ENCODE measurements around the gene ARHGAP22.

The ARHGAP22 gene

DNA sequence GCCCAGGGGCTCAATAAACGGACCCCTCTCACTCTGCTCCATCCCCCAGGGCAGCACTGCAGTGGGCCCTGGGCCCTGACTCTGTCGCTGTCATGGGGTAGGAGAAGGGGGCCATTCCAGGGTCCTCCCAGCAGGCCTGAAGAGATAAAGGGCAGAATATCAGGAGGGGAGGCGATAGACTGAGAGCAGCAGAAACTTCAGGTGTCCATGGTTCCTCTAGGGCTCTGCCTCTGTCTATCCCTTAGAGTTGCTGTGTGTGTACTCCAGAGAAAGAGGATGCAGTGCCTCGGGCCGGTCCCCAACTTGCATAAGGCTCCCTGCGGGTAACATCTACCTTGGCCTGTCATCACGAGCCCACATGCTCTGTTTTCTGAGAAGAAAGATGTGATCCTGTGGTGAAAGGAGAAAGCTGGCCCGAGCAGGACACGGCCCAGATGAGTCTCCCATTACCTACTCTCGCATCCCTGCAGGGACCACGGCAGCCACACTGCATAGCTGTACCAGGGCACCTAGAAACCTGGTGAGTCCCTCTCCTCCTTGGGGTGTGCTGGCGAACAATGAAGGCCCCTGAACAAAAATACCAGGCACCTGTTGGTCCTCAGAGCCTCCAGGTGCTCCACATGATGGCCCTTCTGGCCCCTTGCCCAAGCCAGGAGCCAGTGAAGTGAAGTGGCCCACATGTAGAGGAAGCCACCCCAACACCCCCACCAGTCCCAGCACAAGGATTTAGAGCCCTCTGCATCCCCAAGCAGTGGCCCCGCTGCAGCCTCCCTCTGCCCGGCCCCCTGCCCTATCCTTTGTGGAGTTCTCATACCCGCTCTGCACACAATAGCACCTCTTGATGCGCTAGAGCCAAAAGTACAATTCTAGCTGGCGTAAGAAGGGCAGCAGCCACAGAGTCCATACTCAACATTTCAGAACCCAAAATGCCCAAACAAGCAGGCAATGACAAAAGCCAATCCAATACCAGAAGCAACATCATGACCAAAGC, 106.8 kb downstream of the ARHGAP22 start:
- DNase-seq (ENCODE audit: low read depth in 2 of 2) = no peak

DNA sequence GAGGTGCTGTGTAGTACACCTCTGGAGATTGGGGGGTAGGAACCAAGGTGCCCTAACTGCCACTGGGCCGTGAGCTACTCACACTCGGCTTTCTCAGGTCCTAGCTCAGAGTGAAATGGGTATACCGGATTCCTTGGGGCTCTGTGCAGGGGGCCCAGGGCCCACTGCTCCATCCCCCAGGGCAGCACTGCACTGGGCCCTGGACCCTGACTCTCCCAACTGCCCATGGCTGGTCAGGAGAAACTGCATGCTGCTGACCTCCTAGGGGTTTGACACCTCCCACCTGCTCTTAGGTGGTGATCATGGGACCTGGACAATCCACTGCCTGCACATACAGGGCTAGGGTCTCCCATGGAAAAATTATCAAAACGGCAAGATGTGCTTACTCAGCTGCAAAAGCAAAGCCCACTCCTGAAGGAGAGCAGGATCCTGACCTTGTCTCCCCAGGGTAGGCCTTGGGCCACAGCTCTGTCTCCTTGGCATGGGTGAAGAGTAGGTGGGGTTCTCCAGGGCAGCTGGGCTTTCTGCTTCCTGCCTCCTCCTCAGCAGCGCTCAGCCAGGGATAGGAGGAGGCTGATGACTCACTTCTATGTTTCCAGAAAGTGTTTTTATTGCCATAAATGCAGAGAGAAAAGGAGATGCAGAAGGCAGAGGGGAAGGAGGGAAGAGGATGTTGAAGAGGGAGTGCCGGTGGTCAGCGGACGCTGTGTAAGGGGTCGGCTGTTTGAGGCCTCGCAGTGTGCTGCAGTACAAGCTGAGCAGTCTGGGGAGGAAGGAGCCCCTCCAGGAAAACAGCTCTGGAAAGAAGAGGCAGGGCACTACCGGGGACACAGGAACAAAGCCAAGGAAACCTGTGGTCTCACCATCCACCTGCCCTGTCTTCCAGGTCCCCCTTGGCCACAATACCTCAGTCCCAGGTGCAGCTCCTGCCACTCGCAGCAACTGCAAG, 107.8 kb downstream of the ARHGAP22 start:
- no peak for DNase-seq (ENCODE audit: low read depth in 2 of 2)

DNA sequence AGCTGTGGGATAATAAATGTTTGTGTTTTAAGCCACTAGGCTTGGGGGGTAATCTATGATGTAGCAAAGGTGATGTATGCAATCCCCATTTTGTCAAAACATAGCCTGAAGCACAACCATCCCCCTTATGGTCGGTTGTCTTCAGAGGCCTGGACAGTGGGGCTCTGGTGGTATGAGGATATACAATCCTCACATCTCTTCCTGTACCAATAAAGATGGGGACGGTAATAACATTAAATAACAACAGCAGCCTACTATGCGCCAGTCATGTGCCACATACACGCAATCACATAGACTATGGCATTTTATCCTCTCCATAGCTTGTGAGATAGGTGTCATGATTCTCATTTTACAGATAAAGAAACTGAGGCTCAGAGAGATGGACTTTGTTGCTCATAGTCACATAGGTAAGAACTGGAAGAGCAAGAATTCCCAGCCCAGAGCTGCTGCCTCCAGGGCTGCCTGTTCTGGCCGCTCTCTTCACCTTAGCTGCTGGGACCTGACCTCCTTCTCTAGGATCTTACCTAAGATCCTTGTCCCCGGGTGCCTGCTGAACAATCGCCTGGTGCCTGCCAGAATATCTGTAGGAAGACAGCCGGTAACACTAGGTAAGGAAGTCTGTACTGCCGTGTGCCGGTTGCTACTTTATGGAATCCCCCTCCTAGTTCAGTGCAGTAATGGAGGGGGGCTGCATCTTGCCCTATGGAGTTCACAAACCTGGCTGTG, 108.6 kb downstream of the ARHGAP22 start:
- DNase-seq (ENCODE audit: low read depth in 2 of 2) = no peak

DNA sequence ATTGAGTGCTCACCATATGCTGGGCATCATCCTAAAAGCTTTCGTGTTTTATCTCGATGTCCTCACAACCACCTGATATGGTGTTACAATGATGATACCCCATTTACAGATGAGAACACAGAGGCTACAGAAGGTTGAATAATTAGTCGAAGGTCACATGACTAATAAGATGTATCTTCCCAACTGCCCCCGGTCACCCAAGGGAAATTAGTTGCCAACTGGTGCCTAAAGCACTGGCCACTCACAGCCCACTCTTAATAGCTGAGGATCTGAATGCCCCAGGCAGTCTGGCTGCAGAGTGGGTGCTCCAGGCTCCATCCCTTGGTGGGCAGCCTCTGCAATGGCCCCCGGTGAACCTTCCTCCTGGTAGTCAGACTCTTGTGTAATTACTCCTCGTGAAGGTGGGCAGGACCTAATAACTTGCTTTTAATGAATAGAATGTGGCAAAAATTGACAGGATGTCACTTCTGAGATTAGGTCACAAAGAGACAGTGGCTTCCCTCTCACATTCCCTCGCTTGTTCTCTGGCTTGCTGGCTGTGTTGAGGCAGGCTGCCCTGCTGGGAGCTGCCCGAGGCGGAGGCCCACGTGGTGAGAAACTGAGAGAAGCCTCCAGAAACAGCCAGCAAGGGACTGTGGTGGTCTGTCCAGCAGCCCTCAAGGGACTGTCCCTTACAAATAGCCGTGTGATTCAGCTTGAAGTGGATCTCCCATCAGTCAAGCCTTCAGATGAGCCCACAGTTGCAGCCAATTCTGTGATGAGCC, 109.4 kb downstream of the ARHGAP22 start:
- no peak for DNase-seq (ENCODE audit: low read depth in 2 of 2)

DNA sequence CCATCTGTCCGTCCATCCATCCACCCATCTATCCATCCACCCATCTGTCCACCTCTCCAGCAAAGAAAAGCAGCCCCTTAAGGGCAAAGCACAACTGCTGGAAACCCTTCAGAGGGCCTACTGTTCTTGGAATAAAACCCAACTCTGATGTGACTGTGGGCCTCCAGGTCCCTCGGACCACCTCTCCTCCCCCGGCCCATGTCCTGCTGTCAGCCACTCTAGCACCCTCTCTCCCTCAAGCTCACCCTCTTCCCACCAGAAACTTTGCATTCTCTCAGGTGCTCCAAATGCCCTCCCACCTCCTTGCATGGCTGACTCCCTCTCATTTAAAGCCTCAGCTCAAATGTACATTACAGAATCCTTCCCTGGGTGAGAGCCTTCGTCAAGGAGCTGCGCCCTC, 110.3 kb downstream of the ARHGAP22 start:
- DNase-seq (ENCODE audit: low read depth in 2 of 2) = no peak

DNA sequence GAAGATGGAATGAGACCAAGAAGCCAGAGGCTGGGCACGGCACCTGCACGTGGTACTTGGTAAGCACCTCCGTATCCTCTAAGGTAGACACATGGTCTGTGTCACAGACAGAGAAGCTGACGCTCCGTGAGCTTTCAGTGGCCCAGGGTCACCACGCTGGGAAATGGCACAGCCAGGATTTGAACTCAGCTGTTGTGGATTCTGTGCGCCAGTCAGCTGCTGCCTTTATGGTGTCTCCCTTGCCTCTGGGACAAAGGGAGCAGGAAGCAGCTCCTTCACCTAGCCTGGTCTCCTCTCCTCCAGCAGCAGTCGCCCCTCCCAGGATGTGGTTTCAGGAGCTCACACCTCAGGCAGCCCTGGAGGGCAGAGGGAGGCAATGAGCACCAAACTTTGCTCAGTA, 110.8 kb downstream of the ARHGAP22 start:
- no peak for DNase-seq (ENCODE audit: low read depth in 2 of 2)

DNA sequence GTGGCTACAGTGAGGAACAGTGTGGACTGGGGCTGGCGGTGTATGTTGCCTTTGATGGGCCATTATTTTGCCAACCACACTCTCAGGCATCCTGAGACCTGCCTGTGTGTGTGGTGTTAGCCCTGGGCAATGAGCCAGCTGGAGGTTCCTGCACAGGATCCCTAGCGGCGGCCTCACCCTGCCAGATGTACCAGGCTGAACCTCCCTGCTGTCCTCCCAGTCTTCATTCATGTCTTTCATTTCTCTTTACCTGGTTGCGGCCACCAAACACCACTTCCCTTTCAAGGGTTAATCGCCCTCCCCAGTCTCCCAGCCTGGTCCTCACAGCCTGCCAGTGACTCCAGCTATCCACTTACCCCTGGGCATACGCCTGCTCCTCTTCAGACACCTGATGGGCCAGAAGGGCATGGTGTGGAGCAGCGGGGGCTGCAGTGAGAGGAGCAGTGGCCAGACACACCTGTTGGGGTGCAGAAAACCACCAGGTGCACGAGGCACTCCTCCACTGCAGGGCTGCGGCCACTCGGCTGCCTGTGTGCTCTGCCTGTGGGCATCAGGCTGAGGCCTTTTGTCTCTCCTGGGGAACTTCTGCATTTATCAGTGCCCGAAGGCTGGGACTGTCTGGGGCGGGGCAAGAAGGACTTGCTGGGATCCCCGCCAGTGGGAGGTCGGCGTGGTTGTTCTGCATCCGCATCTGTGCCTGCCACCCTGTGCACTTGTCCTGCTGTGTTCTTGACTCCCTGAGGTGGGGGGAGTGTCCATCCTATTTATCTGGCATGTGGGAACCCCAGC, 111.6 kb downstream of the ARHGAP22 start:
- no peak for DNase-seq (ENCODE audit: low read depth in 2 of 2)

DNA sequence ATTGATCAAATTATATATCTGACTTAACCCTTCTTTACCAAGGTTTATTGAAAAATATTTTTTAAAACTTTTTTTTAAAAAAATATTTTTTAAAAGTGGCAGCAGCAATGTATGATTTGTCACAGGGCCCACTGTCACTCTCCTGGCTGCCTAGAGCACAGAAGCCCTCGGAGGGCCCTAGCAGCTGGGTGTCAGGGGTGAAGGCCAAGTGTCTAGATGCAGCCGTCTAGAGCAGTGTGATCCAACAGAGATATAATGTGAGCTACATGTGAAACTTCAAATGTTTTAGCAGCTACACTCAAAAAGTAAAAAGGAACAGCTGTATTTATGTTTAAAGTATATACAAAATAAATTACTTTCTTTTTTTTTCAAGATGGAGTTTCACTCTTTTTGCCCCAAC, 112.7 kb downstream of the ARHGAP22 start:
- DNase-seq (ENCODE audit: low read depth in 2 of 2) = no peak

DNA sequence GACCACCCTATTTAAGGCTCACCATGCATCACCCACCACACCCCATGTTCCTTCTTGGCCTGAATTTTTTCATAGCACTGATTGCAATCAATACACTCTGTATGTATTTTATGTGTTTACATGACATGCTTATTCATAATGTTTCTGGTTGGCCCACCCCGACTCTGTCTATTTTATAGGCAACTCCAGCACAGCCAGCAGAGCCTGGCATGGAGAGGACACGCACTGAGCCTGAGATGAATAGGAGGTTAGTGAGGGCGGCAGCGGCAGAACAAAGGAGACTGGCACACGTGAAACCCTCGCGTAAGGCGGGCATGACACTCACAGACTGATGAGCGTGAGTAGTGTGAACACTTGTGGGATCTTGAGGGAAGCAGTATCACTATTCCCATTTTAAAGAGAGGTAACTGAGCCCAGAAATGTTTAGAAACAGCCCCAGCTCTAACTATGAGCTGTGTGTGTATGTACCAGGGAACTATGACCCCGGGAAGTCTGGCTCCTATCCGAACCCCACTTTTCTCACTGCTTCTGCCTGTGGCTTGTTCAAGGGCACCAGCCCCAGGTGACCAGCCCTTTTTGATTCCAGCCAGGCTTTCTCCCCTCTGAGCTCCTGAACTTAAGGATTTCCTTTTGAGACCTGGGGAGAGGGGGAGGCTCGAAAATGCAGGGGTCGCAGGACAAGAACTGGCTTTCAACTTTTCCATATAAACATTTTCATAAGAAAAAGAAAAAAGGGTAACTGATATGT, 113.3 kb downstream of the ARHGAP22 start:
- no peak for DNase-seq (ENCODE audit: low read depth in 2 of 2)

DNA sequence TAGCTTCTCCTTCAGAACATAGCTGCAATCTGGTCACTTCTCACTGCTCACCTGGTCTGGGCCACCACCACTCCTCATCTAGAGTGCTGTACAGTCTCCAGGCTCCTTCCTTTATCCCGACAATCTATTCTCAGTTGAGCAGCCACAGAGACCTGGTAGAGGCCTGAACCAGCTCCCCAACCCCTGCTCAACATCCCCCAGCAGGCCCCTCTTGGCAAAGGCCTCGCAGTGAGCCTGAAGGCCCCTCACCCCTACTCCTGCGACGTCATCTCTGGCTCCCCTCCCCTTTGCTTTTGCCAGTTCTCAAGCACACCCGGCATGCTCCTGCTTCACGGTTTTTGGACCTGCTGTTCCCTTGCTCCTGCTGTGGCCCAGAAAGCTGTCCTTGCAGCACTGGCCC, 113.9 kb downstream of the ARHGAP22 start:
- DNase-seq (ENCODE audit: low read depth in 2 of 2) = no peak

DNA sequence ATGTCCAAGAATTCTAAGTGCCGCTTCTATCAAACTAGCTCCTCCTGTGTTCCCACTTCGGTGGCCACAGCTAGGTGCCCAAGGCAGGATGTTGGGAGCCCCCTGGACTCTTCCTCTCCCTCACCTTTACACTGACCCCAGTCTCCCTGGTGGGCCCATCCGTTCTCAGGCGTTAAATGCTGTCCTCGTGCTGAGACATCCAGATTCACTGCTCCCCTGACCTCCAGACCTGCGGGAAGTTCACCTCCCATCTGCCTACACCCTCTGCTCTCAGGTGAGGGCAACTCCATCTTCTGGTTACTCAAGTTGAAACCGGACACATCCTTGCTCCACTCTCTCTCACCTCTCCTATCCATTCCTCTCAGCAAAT, 114.3 kb downstream of the ARHGAP22 start:
- DNase-seq (ENCODE audit: low read depth in 2 of 2) = no peak

DNA sequence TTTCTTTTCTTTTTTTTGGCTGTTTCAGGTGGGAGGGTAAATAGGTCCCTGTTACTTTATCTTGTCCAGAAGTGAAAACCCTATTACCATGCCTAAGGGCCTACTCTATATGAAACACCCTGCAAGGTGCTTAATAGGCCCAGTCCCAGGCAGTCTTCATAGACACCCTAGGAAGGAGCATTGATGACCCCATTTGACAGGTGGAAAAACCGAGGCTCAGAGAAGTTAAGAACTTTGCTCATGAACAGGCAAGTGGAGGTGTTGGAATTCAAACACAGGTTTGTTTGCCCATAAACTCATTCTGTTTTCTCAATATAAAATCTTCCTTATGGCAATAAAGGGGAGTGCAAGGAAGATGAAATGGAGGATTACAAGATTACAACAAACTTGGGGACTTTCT, 115.8 kb downstream of the ARHGAP22 start:
- no peak for DNase-seq (ENCODE audit: low read depth in 2 of 2)

DNA sequence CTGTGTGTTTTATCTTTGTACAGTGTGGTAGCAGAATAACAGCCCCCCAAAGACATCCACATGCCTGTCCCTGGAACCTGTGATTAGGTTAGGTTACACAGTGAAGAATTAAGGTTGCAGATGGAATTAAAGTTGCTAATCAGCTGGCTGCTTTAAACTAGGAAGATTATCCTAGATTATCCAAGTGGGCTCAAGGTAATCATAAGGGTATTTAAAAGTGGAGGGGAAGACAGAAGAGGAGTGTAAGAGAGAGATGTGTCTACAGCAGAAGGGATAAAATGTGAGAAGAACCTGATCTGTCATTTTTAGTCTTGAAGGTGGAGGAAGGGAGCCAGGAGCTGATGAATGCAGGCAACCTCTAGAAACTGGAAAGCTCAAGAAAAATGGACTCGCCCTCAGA, 117.6 kb downstream of the ARHGAP22 start:
- DNase-seq (ENCODE audit: low read depth in 2 of 2) = no peak

DNA sequence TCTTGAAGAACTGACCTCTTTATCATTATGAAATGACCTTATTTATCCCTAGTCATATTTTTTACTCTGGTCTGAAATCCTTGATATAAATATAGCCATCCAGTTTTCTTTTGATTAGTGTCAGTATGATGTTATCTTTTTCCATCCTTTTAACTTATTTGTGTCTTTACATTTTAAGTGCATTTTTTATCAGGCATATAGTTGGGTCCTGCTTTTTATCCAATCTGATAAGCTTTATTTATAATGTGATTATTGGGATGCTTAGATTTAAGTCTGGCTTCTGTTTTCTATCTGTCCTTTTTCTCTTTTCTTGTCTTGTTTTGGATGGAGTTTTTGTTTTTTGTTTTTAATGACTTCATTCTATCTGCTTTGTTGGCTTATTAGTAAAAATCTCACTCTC, 119.2 kb downstream of the ARHGAP22 start:
- DNase-seq (ENCODE audit: low read depth in 2 of 2) = no peak

DNA sequence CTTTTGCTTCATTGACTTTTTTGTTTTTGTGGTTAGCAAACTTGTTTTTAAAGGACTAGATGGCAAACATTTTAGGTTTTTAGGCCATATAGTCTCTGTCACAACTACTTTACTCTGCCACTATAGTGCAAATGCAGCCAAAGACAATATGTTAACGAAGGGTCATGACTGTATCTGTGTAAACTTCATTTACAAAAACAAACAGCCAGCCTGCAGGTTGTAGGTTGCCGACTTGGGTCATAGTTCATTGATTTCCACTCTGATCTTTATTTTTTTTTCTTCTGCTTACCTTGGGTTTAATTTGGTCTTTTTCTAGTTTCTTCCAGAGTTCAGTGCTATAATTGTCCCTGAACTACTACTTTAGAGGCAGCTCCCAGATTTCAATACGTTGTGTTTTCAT, 120.0 kb downstream of the ARHGAP22 start:
- no peak for DNase-seq (ENCODE audit: low read depth in 2 of 2)

DNA sequence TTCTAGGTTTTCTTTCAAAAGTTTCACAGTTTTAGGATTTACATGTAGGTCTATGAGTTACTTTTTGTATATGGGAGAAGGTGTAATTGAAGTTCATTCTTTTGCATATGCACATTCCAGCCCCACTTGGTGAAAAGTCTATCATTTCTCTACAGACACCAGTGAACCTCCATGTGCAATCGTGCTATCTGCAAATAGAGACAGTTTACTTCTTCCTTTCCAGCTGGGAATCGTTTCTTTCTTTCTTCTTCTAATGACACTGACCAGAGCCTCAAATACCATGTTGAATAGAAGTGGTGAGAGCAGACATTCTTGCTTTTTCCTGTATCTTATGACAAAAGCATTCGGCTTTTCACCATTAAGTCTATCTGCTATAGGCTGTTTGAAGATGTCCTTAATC, 122.7 kb downstream of the ARHGAP22 start:
- DNase-seq (ENCODE audit: low read depth in 2 of 2) = no peak

DNA sequence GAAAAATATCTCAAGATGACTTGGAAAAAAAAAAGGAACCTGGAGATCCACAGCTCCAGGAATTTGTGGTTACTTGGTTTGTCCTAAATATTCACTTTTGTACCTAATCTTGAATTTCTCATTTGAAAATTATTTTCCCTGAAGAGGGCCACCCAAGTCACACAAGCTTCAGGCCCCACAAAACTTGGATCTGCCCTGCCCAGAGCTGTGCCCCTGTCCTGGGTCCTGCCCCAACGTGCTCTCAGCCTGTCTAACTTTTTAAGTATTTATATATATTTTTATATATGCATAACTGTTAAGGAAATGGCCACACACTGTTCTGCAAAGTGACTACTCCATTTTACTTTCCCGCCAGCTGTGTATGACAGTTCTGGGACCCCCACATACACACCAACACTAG, 123.5 kb downstream of the ARHGAP22 start:
- no peak for DNase-seq (ENCODE audit: low read depth in 2 of 2)

DNA sequence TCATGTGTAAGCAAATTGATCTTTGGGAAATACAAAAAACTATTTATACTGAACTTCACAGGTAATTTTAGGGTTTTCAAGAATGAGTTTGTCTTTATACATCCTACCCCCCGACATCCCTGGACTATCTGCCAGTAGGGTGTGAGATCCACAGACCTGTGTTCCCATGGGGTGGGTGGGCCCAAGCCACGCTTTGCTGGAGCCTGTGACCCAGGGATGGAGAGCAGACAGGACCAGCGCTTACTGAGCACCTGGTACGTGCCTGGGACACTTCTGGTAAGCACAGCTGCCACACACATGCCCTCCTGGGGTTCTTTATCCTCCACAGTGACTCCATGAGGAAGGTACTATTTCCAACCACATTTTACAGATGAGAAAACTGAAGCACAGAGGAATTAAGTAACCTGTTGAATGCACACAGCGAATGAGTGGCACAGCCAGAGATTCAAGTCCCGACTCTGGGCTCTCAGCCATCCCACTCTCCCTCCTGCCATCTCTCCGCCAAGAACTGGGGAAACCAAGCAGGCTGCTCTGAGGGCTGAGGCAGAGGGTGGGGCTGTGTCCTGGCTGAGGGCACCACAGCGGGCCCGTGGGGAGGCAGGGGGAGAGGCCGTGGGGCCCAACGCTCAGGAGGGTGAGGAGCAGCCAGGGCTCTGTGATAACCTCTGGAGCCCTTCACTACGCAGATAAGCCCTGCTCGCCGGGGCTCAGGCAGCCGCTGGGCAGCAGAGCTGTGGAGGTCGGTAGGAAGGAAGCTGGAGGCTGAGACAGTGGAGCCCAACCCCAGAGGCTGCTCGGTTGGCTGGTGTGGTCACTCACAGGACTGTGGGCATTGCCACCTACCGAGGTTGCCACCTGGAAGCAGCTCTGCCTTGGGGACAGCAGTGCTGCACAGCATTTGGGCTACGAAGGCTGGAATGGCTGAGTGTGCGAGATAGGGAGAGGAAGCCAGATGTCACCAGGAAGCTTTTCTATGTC, 124.2 kb downstream of the ARHGAP22 start:
- DNase-seq (ENCODE audit: low read depth in 2 of 2) = no peak

Data from activated CD8-positive, alpha-beta memory T cell treated with anti-CD3 and anti-CD28 coated beads for 4 hours (primary cell).